Liver (tissue), 3 donors: ENCODE data around the gene KRTAP12-1.

Source experiments
- ATF3 ChIP-seq: IDR thresholded peaks from 2 replicates; pipeline ENCODE4 v1.6.1; 2016; ENCODE audit warnings: antibody characterized with exemption
- CTCF ChIP-seq: fragments of 150-350 bp; IDR thresholded peaks from 2 replicates; pipeline ENCODE4 v1.5.1; 2017; ENCODE audit warnings: improper control_type of control experiment, low read depth, low read length; ENCODE audit not compliant: missing input control
- EGR1 ChIP-seq, 2 donors: IDR thresholded peaks; 2 replicates each; pipeline ENCODE4 v1.6.1; 2016 to 2018; ENCODE audit warnings: antibody characterized with exemption in 2 of 2, low read depth in 2 of 2
- FOXA1 ChIP-seq: IDR thresholded peaks from 2 replicates; pipeline ENCODE4 v1.6.1; 2016; ENCODE audit warnings: antibody characterized with exemption
- HNF4G ChIP-seq: IDR thresholded peaks from 2 replicates; pipeline ENCODE4 v1.6.1; 2016; ENCODE audit warnings: antibody characterized with exemption
- JUND ChIP-seq, 2 donors: IDR thresholded peaks; 2 replicates each; pipeline ENCODE4 v1.6.1; 2016; ENCODE audit warnings: antibody characterized with exemption in 2 of 2
- MAX ChIP-seq: IDR thresholded peaks from 2 replicates; pipeline ENCODE4 v1.6.1; 2016; ENCODE audit warnings: antibody characterized with exemption
- RAD21 ChIP-seq, 2 donors: IDR thresholded peaks; 2 replicates each; pipeline ENCODE4 v1.6.1; 2016; ENCODE audit warnings: antibody characterized with exemption in 2 of 2, mild to moderate bottlenecking in 2 of 2
- REST ChIP-seq: IDR thresholded peaks from 2 replicates; pipeline ENCODE4 v1.6.1; 2016; ENCODE audit warnings: antibody characterized with exemption, mild to moderate bottlenecking
- RXRA ChIP-seq, 2 donors: IDR thresholded peaks; 2 replicates each; pipeline ENCODE4 v1.6.1; 2017 to 2018; ENCODE audit warnings: antibody characterized with exemption in 2 of 2, mild to moderate bottlenecking in 1 of 2
- TAF1 ChIP-seq: conservative IDR thresholded peaks from 2 replicates; pipeline ENCODE4 v1.6.1; 2016; ENCODE audit warnings: antibody characterized with exemption, mild to moderate bottlenecking
- ZBTB33 ChIP-seq: IDR thresholded peaks from 2 replicates; pipeline ENCODE4 v1.6.1; 2016; ENCODE audit warnings: antibody characterized with exemption
- donor health status: healthy.
- donor health status: healthy.

GRCh38 chr21:44658541-44658910 is 23.4 kb downstream of the KRTAP12-1 start:
- TF ChIP-seq CTCF (no peak), HNF4G (no peak), TAF1 (no peak), FOXA1 (no peak), RAD21 (IDR thresholded peaks at IDR 0.05) (no peak), JUND (IDR thresholded peaks at IDR 0.05) (no peak), ATF3 (no peak), ZBTB33 (no peak), RXRA (IDR thresholded peaks at IDR 0.05) (no peak), REST (no peak), EGR1 (IDR thresholded peaks at IDR 0.05; ENCODE audit: low read depth in 2 of 2) (no peak), MAX (no peak)
